Liver (tissue), 9 donors: ENCODE results near the gene PROB1. TPM values are rescaled to one million over a fixed set of nuclear protein-coding genes. Genes with fewer than 3 reads are reported as not detected.

ENCODE experiments used
- DNase-seq: peaks from one replicate; pipeline ENCODE4 v3.0.0-alpha.2; 2017; ENCODE audit warnings: low spot score
- H3K27ac ChIP-seq, 2 donors: one replicate each; pipeline ENCODE4 v1.7.0; 2013; ENCODE audit warnings: inconsistent platforms in 2 of 2, low read length in 2 of 2, control low read depth in 1 of 2, low read depth in 1 of 2, mild to moderate bottlenecking in 1 of 2
- H3K27me3 ChIP-seq, 4 donors: one replicate each; pipeline versions ENCODE4 v1.6.1 to v1.7.0; 2013; ENCODE audit warnings: low read length in 3 of 4, inconsistent platforms in 1 of 4, mild to moderate bottlenecking in 1 of 4, moderate library complexity in 1 of 4; ENCODE audit not compliant: control insufficient read depth in 4 of 4, insufficient read depth in 4 of 4
- H3K36me3 ChIP-seq, 4 donors: one replicate each; pipeline versions ENCODE4 v1.6.1 to v1.7.0; 2013; ENCODE audit warnings: low read length in 3 of 4, mild to moderate bottlenecking in 3 of 4, low read depth in 1 of 4, moderate library complexity in 1 of 4; ENCODE audit not compliant: control insufficient read depth in 4 of 4, insufficient read depth in 3 of 4
- H3K4me1 ChIP-seq, 4 donors: one replicate each; pipeline versions ENCODE4 v1.6.1 to v1.7.0; 2013; ENCODE audit warnings: low read length in 3 of 4, mild to moderate bottlenecking in 3 of 4, moderate library complexity in 1 of 4; ENCODE audit not compliant: control insufficient read depth in 4 of 4, insufficient read depth in 4 of 4
- H3K4me3 ChIP-seq, 3 donors: one replicate each; pipeline versions ENCODE4 v1.6.1 to v1.7.0; 2013; ENCODE audit warnings: low read length in 3 of 3, control low read depth in 1 of 3, low read depth in 1 of 3, mild to moderate bottlenecking in 1 of 3
- H3K9ac ChIP-seq, 2 donors: one replicate each; pipeline ENCODE4 v1.7.0; 2013; ENCODE audit warnings: low read length in 2 of 2, mild to moderate bottlenecking in 2 of 2, moderate library complexity in 2 of 2, control low read depth in 1 of 2, low read depth in 1 of 2
- H3K9me3 ChIP-seq, 4 donors: one replicate each; pipeline versions ENCODE4 v1.6.1 to v1.7.0; 2013; ENCODE audit warnings: low read length in 3 of 4; ENCODE audit not compliant: control insufficient read depth in 4 of 4
- EGR1 ChIP-seq, 2 donors: IDR thresholded peaks; 2 replicates each; pipeline ENCODE4 v1.6.1; 2016 to 2018; ENCODE audit warnings: antibody characterized with exemption in 2 of 2, low read depth in 2 of 2
- FOXA1 ChIP-seq: IDR thresholded peaks from 2 replicates; pipeline ENCODE4 v1.6.1; 2016; ENCODE audit warnings: antibody characterized with exemption
- FOXA2 ChIP-seq: IDR thresholded peaks from 2 replicates; pipeline ENCODE4 v1.6.1; 2016; ENCODE audit warnings: antibody characterized with exemption
- GABPA ChIP-seq, 2 donors: IDR thresholded peaks in 1 of 2; conservative IDR thresholded peaks in 1 of 2; 2 replicates each; pipeline ENCODE4 v1.6.1; 2016; ENCODE audit warnings: antibody characterized with exemption in 2 of 2, mild to moderate bottlenecking in 1 of 2, moderate library complexity in 1 of 2
- HNF4A ChIP-seq, 2 donors: conservative IDR thresholded peaks; 2 replicates each; pipeline ENCODE4 v1.6.1; 2016; ENCODE audit warnings: antibody characterized with exemption in 2 of 2, mild to moderate bottlenecking in 2 of 2
- HNF4G ChIP-seq: IDR thresholded peaks from 2 replicates; pipeline ENCODE4 v1.6.1; 2016; ENCODE audit warnings: antibody characterized with exemption
- JUND ChIP-seq, 2 donors: IDR thresholded peaks; 2 replicates each; pipeline ENCODE4 v1.6.1; 2016; ENCODE audit warnings: antibody characterized with exemption in 2 of 2
- NR2F2 ChIP-seq: IDR thresholded peaks from 2 replicates; pipeline ENCODE4 v1.6.1; 2016; ENCODE audit warnings: antibody characterized with exemption
- RXRA ChIP-seq, 2 donors: IDR thresholded peaks; 2 replicates each; pipeline ENCODE4 v1.6.1; 2017 to 2018; ENCODE audit warnings: antibody characterized with exemption in 2 of 2, mild to moderate bottlenecking in 1 of 2
- SP1 ChIP-seq: IDR thresholded peaks from 2 replicates; pipeline ENCODE4 v1.6.1; 2018; ENCODE audit warnings: antibody characterized with exemption, mild to moderate bottlenecking
- TAF1 ChIP-seq: conservative IDR thresholded peaks from 2 replicates; pipeline ENCODE4 v1.6.1; 2016; ENCODE audit warnings: antibody characterized with exemption, mild to moderate bottlenecking
- WGBS: extraction: QIAGEN DNeasy Blood & Tissue Kit; methylation state at CpG from one replicate; pipeline ENCODE4 v1.1.7; 2013; 5-methylcytosine and 5-hydroxymethylcytosine counted together
- polyA plus RNA-seq, 2 donors: library from polyadenylated mRNA; stranded (reverse) in 1 of 2; unstranded in 1 of 2; fragments of 200-250 nt in 1 of 2; fragments of >200 nt in 1 of 2; fragmentation: Nextera tagmentation in 1 of 2; extraction: Ambion mirVana in 1 of 2; gene quantifications; one replicate each; pipeline versions ENCODE4 v1.2.1 to v1.2.3, GENCODE V29; 2013 to 2015
- total RNA-seq, 2 donors: library from RNA; depleted of rRNA; stranded (reverse); fragments of >200 nt; gene quantifications; one replicate each; pipeline ENCODE4 v1.2.3, GENCODE V29; 2014
- TF ChIP-seq, protein P1 (sequence below): fragments of 150-350 bp; IDR thresholded peaks from 2 replicates; pipeline ENCODE4 v1.5.1; 2017; ENCODE audit warnings: improper control_type of control experiment, low read depth, low read length; ENCODE audit not compliant: missing input control
- TF ChIP-seq, protein P2 (sequence below): IDR thresholded peaks from 2 replicates; pipeline ENCODE4 v1.6.1; 2016; ENCODE audit warnings: antibody characterized with exemption
- TF ChIP-seq, protein P3 (sequence below): IDR thresholded peaks from 2 replicates; pipeline ENCODE4 v1.6.1; 2016; ENCODE audit warnings: antibody characterized with exemption
- TF ChIP-seq, protein P4 (sequence below): IDR thresholded peaks from 2 replicates; pipeline ENCODE4 v1.6.1; 2016; ENCODE audit warnings: antibody characterized with exemption
- donor health status: healthy.
- donor health status: healthy.
- donor health status: healthy.
- donor health status: healthy.
- donor health status: healthy.

Gene PROB1
- total and polyA plus RNA-seq, 4 donors, result 0.04 to 0.67 (median 0.34) TPM

DNA sequence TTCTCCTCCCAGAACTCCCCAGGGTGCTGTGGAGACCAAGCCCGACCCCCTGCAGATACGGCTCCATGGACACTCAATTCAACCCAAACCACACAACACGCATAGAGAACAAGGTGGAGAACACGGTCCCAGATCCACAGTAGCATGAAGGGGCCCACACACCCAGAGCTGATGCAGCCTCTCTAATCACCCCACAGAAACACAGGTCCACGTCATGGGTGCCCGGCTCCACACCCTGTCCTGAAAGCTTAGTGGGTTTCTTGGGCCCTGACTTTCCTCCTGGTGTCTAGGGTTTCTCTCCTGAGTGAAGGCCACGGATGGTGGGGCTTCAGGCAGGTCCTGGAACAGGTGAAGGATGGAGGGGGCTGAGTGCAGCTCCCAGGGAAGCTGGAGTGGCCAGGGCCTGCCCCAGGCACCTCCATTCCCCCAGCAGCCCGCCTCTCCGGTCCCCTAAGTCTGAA lies 10.3 kb downstream of the PROB1 start:
- Histone ChIP-seq H3K4me1 (peaks cover 16 to 41% (median 35%) of the 10 kb centered on the region in 4 donors), H3K9me3 (no peaks in the 10 kb centered on the region), H3K9ac (peak overlapping the region; percentile 4 to 91), H3K4me3 (peak overlapping the region in 1 of 3 donors; percentile 76), H3K27me3 (no peaks in the 10 kb centered on the region), H3K36me3 (peaks cover 0 to 1% (median 0%) of the 10 kb centered on the region in 4 donors), H3K27ac (peak overlapping the region; percentile 29 to 71)
- 84% methylated on average over 9 of the region's 9 CpGs for WGBS
- no peak for DNase-seq
- TF ChIP-seq FOXA1, result no peak
- TF ChIP-seq HNF4G, result no peak
- no peak for TF ChIP-seq JUND (IDR thresholded peaks at IDR 0.05)
- TF ChIP-seq EGR1 (IDR thresholded peaks at IDR 0.05; ENCODE audit: low read depth in 2 of 2), result no peak
- TF ChIP-seq, protein P1, sequence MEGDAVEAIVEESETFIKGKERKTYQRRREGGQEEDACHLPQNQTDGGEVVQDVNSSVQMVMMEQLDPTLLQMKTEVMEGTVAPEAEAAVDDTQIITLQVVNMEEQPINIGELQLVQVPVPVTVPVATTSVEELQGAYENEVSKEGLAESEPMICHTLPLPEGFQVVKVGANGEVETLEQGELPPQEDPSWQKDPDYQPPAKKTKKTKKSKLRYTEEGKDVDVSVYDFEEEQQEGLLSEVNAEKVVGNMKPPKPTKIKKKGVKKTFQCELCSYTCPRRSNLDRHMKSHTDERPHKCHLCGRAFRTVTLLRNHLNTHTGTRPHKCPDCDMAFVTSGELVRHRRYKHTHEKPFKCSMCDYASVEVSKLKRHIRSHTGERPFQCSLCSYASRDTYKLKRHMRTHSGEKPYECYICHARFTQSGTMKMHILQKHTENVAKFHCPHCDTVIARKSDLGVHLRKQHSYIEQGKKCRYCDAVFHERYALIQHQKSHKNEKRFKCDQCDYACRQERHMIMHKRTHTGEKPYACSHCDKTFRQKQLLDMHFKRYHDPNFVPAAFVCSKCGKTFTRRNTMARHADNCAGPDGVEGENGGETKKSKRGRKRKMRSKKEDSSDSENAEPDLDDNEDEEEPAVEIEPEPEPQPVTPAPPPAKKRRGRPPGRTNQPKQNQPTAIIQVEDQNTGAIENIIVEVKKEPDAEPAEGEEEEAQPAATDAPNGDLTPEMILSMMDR, result no peak
- no peak for TF ChIP-seq HNF4A (conservative IDR thresholded peaks at IDR 0.05)
- TF ChIP-seq FOXA2, result no peak
- TF ChIP-seq, protein P2, sequence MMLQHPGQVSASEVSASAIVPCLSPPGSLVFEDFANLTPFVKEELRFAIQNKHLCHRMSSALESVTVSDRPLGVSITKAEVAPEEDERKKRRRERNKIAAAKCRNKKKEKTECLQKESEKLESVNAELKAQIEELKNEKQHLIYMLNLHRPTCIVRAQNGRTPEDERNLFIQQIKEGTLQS, result no peak
- TF ChIP-seq GABPA (IDR thresholded peaks at IDR 0.05 in 1 of 2, conservative IDR thresholded peaks at IDR 0.05 in 1 of 2), result no peak

DNA sequence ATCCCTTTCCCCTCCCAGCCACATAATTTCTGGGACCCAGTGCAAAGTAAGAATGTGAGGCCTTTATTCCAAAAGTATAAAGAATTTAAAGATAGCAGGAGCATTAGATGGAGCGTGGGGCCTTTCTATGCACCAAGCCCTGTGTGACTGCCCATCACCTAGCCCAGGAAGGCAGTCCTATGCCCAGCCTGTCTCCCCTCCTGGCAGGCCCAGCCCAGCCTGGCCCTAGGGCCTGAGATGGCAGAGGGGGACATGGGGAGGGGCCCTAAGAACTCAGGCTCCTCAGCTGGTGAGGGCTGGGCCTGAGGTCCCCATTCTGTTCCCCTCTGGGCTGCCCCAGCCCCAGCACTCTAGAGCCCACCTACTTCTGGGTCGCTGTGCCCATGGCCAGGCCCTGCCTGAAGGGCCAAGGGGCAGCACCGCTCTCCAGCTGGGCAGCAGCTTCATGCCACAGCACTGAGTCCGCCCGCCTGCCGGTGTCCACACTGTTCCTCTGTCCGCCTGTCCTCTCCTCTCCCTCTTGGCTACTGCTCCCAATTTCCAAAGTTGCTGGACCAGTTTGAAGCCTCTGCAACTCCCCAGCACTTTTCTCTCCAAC lies 10.8 kb downstream of the PROB1 start:
- no peaks in the 10 kb centered on the region for H3K27me3 ChIP-seq
- H3K4me3 ChIP-seq, result no peak overlapping the region
- no peak for DNase-seq
- 78% methylated on average over 7 of the region's 7 CpGs for WGBS
- H3K9ac ChIP-seq, result no peak overlapping the region
- H3K4me1 ChIP-seq, result peaks cover 16 to 41% (median 35%) of the 10 kb centered on the region in 4 donors
- H3K27ac ChIP-seq, result peak overlapping the region; percentile 29 to 46
- H3K9me3 ChIP-seq, result no peaks in the 10 kb centered on the region
- H3K36me3 ChIP-seq, result peaks cover 0 to 4% (median 3%) of the 10 kb centered on the region in 4 donors
- TF ChIP-seq, protein P3, sequence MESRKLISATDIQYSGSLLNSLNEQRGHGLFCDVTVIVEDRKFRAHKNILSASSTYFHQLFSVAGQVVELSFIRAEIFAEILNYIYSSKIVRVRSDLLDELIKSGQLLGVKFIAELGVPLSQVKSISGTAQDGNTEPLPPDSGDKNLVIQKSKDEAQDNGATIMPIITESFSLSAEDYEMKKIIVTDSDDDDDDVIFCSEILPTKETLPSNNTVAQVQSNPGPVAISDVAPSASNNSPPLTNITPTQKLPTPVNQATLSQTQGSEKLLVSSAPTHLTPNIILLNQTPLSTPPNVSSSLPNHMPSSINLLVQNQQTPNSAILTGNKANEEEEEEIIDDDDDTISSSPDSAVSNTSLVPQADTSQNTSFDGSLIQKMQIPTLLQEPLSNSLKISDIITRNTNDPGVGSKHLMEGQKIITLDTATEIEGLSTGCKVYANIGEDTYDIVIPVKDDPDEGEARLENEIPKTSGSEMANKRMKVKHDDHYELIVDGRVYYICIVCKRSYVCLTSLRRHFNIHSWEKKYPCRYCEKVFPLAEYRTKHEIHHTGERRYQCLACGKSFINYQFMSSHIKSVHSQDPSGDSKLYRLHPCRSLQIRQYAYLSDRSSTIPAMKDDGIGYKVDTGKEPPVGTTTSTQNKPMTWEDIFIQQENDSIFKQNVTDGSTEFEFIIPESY, result no peak
- TF ChIP-seq TAF1, result no peak
- no peak for TF ChIP-seq HNF4G
- TF ChIP-seq, protein P4, sequence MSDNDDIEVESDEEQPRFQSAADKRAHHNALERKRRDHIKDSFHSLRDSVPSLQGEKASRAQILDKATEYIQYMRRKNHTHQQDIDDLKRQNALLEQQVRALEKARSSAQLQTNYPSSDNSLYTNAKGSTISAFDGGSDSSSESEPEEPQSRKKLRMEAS, result no peak
- TF ChIP-seq HNF4A (conservative IDR thresholded peaks at IDR 0.05), result no peak
- no peak for TF ChIP-seq SP1
- no peak for TF ChIP-seq NR2F2
- TF ChIP-seq, protein P2, result no peak
- TF ChIP-seq, protein P1, result no peak
- no peak for TF ChIP-seq FOXA2
- TF ChIP-seq EGR1 (IDR thresholded peaks at IDR 0.05; ENCODE audit: low read depth in 2 of 2), result no peak
- no peak for TF ChIP-seq JUND (IDR thresholded peaks at IDR 0.05)
- TF ChIP-seq RXRA (IDR thresholded peaks at IDR 0.05), result no peak
- TF ChIP-seq FOXA1, result no peak
